Mononuclear cell (primary cell): ENCODE data around the gene GTPBP2. TPM values are rescaled to one million over a fixed set of nuclear protein-coding genes. Genes with fewer than 3 reads are reported as not detected.
"Not testable (repeated sequence)": the region's sequence is repeated elsewhere in the genome, so short reads cannot be mapped to it uniquely, and the experiment has no call there.

ENCODE experiments used
- H3K27me3 ChIP-seq: 2 replicates; pipeline ENCODE4 v1.6.0; 2011; ENCODE audit warnings: low read length, control low read depth; ENCODE audit not compliant: insufficient read depth
- H3K4me1 ChIP-seq: 2 replicates; pipeline ENCODE4 v1.5.1; 2011; ENCODE audit warnings: mild to moderate bottlenecking, low read length, control low read depth; ENCODE audit not compliant: insufficient read depth
- H3K4me3 ChIP-seq: 2 replicates; pipeline ENCODE4 v1.5.1; 2011; ENCODE audit warnings: mild to moderate bottlenecking, low read length, moderate library complexity
- H3K9me3 ChIP-seq: 2 replicates; pipeline ENCODE4 v1.5.1; 2011; ENCODE audit warnings: low read depth, mild to moderate bottlenecking, control low read depth, low read length
- total RNA-seq: library from RNA; depleted of rRNA; stranded (reverse); fragments of >200 nt; gene quantifications from one replicate; pipeline ENCODE4 v1.2.3, GENCODE V29; 2012

The GTPBP2 gene
- total RNA-seq, 1 donor: 31.7 TPM

DNA sequence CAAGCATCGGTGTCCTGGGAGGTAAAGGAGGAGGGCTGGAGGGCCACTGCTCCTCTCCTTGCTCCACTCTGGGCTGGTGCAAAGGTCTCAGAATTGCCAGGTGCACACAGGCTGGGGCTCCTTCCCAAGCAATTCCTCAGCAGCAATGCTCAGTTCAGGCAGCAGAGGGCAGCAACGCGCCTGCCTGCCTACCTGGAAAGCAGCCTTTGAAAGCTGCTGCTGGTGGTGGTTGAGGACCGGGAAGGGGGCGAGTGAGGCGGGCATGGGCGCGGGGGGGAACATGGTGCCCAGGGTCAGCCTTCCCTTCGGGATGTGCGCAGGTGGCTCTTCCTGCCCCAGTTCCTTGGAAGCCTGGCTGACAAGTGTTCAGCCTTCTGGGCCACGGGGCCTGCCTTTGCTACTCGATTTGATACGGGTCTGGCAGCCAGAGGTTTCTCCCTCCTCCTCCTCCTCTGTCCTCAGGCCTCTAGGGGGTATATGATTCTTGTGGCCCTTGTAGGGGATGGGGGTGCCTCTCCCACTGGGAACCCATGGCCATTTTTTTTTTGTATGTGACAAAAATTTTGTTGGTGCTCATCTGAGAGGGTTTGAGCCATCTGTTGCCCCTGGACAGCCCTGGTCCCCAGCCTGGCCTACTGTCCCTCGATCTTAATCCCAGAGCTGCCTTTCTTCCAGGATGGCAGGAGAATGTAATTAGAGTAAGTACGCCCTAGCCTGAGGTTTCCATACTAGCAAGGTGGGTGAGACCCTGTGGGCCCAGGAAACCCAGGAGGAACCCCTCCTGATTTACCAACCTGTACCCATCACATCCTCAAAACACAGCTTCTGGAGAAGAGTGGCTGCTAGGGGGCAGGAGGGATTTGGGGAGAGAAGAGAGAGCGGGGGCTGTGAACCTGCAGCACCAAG, 38.4 kb upstream of the GTPBP2 start:
- H3K9me3 ChIP-seq: no peaks in the 10 kb centered on the region
- no peak overlapping the region for H3K4me3 ChIP-seq
- H3K4me1 ChIP-seq: no peaks in the 10 kb centered on the region
- H3K27me3 ChIP-seq: no peaks in the 10 kb centered on the region

GRCh38 chr6:43666196-43666920, 37.3 kb upstream of the GTPBP2 start:
- Histone ChIP-seq H3K4me3 (no peak overlapping the region), H3K9me3 (no peaks in the 10 kb centered on the region), H3K27me3 (no peaks in the 10 kb centered on the region), H3K4me1 (no peaks in the 10 kb centered on the region)

- Histone ChIP-seq H3K4me3 (no peak overlapping the region), H3K9me3 (no peaks in the 10 kb centered on the region), H3K4me1 (no peaks in the 10 kb centered on the region), H3K27me3 (no peaks in the 10 kb centered on the region)
Observed at GRCh38 chr6:43665376-43665775, 36.3 kb upstream of the GTPBP2 start.

- not testable (repeated sequence) for H3K27me3 ChIP-seq, H3K4me3 ChIP-seq, H3K4me1 ChIP-seq, H3K9me3 ChIP-seq
Observed at GRCh38 chr6:43662948-43663347, 33.9 kb upstream of the GTPBP2 start.

- no peaks in the 10 kb centered on the region for H3K4me1 ChIP-seq
- no peaks in the 10 kb centered on the region for H3K9me3 ChIP-seq
- no peaks in the 10 kb centered on the region for H3K27me3 ChIP-seq
- H3K4me3 ChIP-seq: no peak overlapping the region
Observed at GRCh38 chr6:43658161-43658560, 29.1 kb upstream of the GTPBP2 start.

- no peaks in the 10 kb centered on the region for H3K4me1 ChIP-seq
- H3K4me3 ChIP-seq: no peak overlapping the region
- H3K9me3 ChIP-seq: no peaks in the 10 kb centered on the region
- H3K27me3 ChIP-seq: no peaks in the 10 kb centered on the region
Observed at GRCh38 chr6:43657221-43657802, 28.2 kb upstream of the GTPBP2 start.

DNA sequence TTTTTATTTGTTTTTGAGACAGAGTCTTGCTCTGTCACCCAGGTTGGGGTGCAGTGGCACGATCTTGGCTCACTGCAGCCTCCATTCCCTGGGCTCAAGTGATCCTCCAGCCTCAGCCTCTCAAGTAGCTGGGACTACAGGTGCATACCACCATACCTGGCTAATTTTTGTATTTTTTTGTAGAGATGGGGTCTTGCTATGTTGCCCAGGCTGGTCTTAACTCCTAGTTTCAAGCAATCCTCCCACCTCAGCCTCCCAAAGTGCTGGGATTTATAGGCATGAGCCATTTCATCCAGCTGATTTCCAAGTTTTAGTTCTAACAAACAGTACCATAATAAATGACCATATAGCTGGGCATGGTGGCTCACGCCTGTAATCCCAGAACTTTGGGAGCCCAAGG, 23.8 kb upstream of the GTPBP2 start:
- not testable (repeated sequence) for H3K4me3 ChIP-seq, H3K4me1 ChIP-seq, H3K9me3 ChIP-seq, H3K27me3 ChIP-seq

DNA sequence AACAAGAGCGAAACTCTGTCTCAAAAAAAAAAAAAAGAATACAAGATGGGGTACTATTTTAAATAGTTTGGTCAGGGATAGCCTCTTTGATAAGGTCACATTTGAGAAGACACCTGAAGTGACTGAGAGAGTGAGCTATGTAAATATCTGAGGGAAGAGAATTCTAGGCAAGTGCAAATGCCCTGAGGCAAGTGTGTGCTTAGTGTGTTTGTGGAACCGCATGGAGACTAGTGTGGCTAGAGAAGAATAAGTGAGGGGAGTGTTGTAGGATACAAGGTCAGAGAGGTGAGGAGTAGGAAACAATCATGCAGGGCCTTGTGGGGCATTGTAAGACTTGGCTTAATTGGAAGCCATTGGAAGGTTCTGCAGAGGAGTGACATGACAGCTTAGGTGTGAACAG, 19.2 kb upstream of the GTPBP2 start:
- no peak overlapping the region for H3K4me3 ChIP-seq
- no peaks in the 10 kb centered on the region for H3K9me3 ChIP-seq
- no peaks in the 10 kb centered on the region for H3K27me3 ChIP-seq
- H3K4me1 ChIP-seq: peaks cover 11% of the 10 kb centered on the region

DNA sequence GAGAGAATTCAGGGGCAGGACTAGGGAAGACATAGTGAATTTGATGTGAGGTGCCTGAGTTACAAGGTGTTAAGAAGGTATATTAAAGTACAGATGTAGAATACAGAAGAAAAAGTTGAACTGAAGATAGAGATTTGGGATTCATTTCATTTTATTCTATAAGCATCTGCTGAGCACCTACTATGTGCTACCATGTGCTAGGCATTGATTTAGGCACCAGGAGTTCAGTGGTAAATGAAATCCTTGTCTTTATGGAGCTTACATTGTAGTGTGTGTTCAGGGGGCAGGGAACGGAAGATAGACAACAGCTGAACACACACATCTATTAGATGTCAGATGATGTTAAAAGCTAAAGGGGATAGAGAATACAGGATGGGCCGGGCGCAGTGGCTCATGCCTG, 18.5 kb upstream of the GTPBP2 start:
- H3K27me3 ChIP-seq: no peaks in the 10 kb centered on the region
- H3K4me3 ChIP-seq: no peak overlapping the region
- H3K4me1 ChIP-seq: peaks cover 11% of the 10 kb centered on the region
- H3K9me3 ChIP-seq: no peaks in the 10 kb centered on the region

DNA sequence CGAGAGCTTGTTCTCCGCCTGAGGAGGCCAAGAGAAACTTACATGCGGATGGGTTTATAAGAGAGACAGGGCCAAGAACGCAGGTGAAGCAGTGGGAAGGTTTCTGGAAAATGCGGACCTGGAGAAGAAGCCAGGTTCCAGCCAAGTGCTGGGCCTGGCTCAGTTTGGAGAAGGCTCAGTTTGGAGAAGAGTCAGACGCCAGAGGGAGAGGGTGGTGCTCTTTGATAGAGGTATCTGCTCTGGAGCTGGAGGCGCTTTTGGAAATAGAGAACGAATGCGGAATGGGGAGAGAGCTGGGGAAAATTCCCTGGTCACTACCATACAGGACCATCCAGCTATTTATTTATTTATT, 16.5 kb upstream of the GTPBP2 start:
- peak overlapping the region; percentile 40 for H3K4me3 ChIP-seq
- no peaks in the 10 kb centered on the region for H3K27me3 ChIP-seq
- H3K9me3 ChIP-seq: no peaks in the 10 kb centered on the region
- peaks cover 11% of the 10 kb centered on the region for H3K4me1 ChIP-seq

- Histone ChIP-seq H3K9me3 (no peaks in the 10 kb centered on the region), H3K4me3 (peak within 1 kb of the TSS; percentile 40), H3K4me1 (peaks cover 11% of the 10 kb centered on the region), H3K27me3 (no peaks in the 10 kb centered on the region)
Observed at GRCh38 chr6:43644940-43645612, 16.0 kb upstream of the GTPBP2 start, which contains the start of gene RSPH9. Gene RSPH9 (plus strand): TSS chr6:43645036. CDS start chr6:43645099, 63 bp downstream.

- no peaks in the 10 kb centered on the region for H3K9me3 ChIP-seq
- no peaks in the 10 kb centered on the region for H3K27me3 ChIP-seq
- no peak overlapping the region for H3K4me3 ChIP-seq
- peaks cover 39% of the 10 kb centered on the region for H3K4me1 ChIP-seq
Observed at GRCh38 chr6:43639984-43640800, 11.1 kb upstream of the GTPBP2 start.

GRCh38 chr6:43636308-43636659, 7.2 kb upstream of the GTPBP2 start:
- H3K27me3 ChIP-seq: no peaks in the 10 kb centered on the region
- peak overlapping the region; percentile 96 for H3K4me3 ChIP-seq
- H3K9me3 ChIP-seq: no peaks in the 10 kb centered on the region
- H3K4me1 ChIP-seq: peaks cover 44% of the 10 kb centered on the region
